ENCODE results near the gene SUPT3H. TPM values are rescaled to one million over a fixed set of nuclear protein-coding genes. Genes with fewer than 3 reads are reported as not detected.

The SUPT3H gene
- total RNA-seq, 4 donors from 2014 or later = 0.80 to 12.7 (median 3.0) TPM

- H3K36me3 ChIP-seq = no peaks in the 10 kb centered on the region
- intact Hi-C loops (cut with DNase I; ENCODE audit: low total_unique reads) = no loop called here
Observed at GRCh38 chr6:44842616-44843015, 535.1 kb downstream of the SUPT3H start.

GRCh38 chr6:44841829-44842228, 535.9 kb downstream of the SUPT3H start:
- no peak for TF ChIP-seq POLR2AphosphoS5 (IDR thresholded peaks at IDR 0.05)
- TF ChIP-seq EP300 (IDR thresholded peaks at IDR 0.05; ENCODE audit: low read depth) = no peak
- no peak for TF ChIP-seq CTCF (IDR thresholded peaks at IDR 0.05)
- no peak for TF ChIP-seq POLR2A (IDR thresholded peaks at IDR 0.05)
- in situ Hi-C loops (cut with MboI; ENCODE audit: low pct_ligation_motif_present in 1 of 4, low pct_unique_long_range_greater_than_20kb in 1 of 4, low sequenced_read_pairs in 3 of 4) (no loop called here), intact Hi-C loops (cut with DNase I; ENCODE audit: low total_unique reads) (no loop called here)
- no peaks in the 10 kb centered on the region for H3K4me1 ChIP-seq
- H3K27ac ChIP-seq = no peak overlapping the region
- H3K4me3 ChIP-seq = no peak overlapping the region
- no peaks in the 10 kb centered on the region for H3K36me3 ChIP-seq
- DNase-seq = no peak
- H3K27me3 ChIP-seq = no peaks in the 10 kb centered on the region
- 94 to 100% methylated on average over 1 of the region's 1 CpG for WGBS, 2 donors (ENCODE audit: low coverage in 1 of 2)
- H3K9me3 ChIP-seq = no peaks in the 10 kb centered on the region

More at GRCh38 chr6:44842616-44843015, 535.1 kb downstream of the SUPT3H start:
- Histone ChIP-seq H3K4me3 (no peak overlapping the region), H3K9me3 (no peaks in the 10 kb centered on the region), H3K27ac (no peak overlapping the region), H3K27me3 (no peaks in the 10 kb centered on the region), H3K4me1 (no peaks in the 10 kb centered on the region)
- 93 to 97% methylated on average over 3 of the region's 3 CpGs for whole genome bisulfite sequencing, 2 donors (ENCODE audit: low coverage in 1 of 2)
- in situ Hi-C loops (cut with MboI; ENCODE audit: low pct_ligation_motif_present in 1 of 4, low pct_unique_long_range_greater_than_20kb in 1 of 4, low sequenced_read_pairs in 3 of 4) = no loop called here
- DNase-seq = no peak
- TF ChIP-seq CTCF (IDR thresholded peaks at IDR 0.05) = no peak
- TF ChIP-seq POLR2AphosphoS5 (IDR thresholded peaks at IDR 0.05) = no peak
- TF ChIP-seq EP300 (IDR thresholded peaks at IDR 0.05; ENCODE audit: low read depth) = no peak
- no peak for TF ChIP-seq POLR2A (IDR thresholded peaks at IDR 0.05)

GRCh38 chr6:44837741-44838140, 540.0 kb downstream of the SUPT3H start:
- in situ Hi-C loops (cut with MboI; ENCODE audit: low pct_ligation_motif_present in 1 of 4, low pct_unique_long_range_greater_than_20kb in 1 of 4, low sequenced_read_pairs in 3 of 4) (no loop called here), intact Hi-C loops (cut with DNase I; ENCODE audit: low total_unique reads) (no loop called here)
- Histone ChIP-seq H3K4me1 (no peaks in the 10 kb centered on the region), H3K27ac (no peak overlapping the region), H3K27me3 (no peaks in the 10 kb centered on the region), H3K36me3 (no peaks in the 10 kb centered on the region), H3K4me3 (no peak overlapping the region), H3K9me3 (no peaks in the 10 kb centered on the region)
- WGBS, 2 donors (ENCODE audit: low coverage in 1 of 2) = 75 to 95% methylated on average over 1 of the region's 1 CpG
- DNase-seq = no peak
- TF ChIP-seq POLR2A (IDR thresholded peaks at IDR 0.05) (no peak), POLR2AphosphoS5 (IDR thresholded peaks at IDR 0.05) (no peak), EP300 (IDR thresholded peaks at IDR 0.05; ENCODE audit: low read depth) (no peak), CTCF (IDR thresholded peaks at IDR 0.05) (no peak)

- H3K36me3 ChIP-seq = no peaks in the 10 kb centered on the region
- H3K4me1 ChIP-seq = no peaks in the 10 kb centered on the region
- H3K27me3 ChIP-seq = no peaks in the 10 kb centered on the region
- H3K27ac ChIP-seq = no peak overlapping the region
- in situ Hi-C loops (cut with MboI; ENCODE audit: low pct_ligation_motif_present in 1 of 4, low pct_unique_long_range_greater_than_20kb in 1 of 4, low sequenced_read_pairs in 3 of 4) = no loop called here
- no peak for TF ChIP-seq POLR2AphosphoS5 (IDR thresholded peaks at IDR 0.05)
- no peaks in the 10 kb centered on the region for H3K9me3 ChIP-seq
- intact Hi-C loops (cut with DNase I; ENCODE audit: low total_unique reads) = no loop called here
- no peak for DNase-seq
- no peak overlapping the region for H3K4me3 ChIP-seq
Observed at GRCh38 chr6:44837255-44837654, 540.5 kb downstream of the SUPT3H start.

GRCh38 chr6:44833248-44833647, 544.5 kb downstream of the SUPT3H start:
- Histone ChIP-seq H3K4me1 (no peaks in the 10 kb centered on the region), H3K9me3 (no peaks in the 10 kb centered on the region), H3K27me3 (no peaks in the 10 kb centered on the region), H3K4me3 (no peak overlapping the region), H3K36me3 (no peaks in the 10 kb centered on the region), H3K27ac (no peak overlapping the region)
- in situ Hi-C loops (cut with MboI; ENCODE audit: low pct_ligation_motif_present in 1 of 4, low pct_unique_long_range_greater_than_20kb in 1 of 4, low sequenced_read_pairs in 3 of 4) (no loop called here), intact Hi-C loops (cut with DNase I; ENCODE audit: low total_unique reads) (no loop called here)
- TF ChIP-seq CTCF (IDR thresholded peaks at IDR 0.05) (no peak), POLR2A (IDR thresholded peaks at IDR 0.05) (no peak), EP300 (IDR thresholded peaks at IDR 0.05; ENCODE audit: low read depth) (no peak), POLR2AphosphoS5 (IDR thresholded peaks at IDR 0.05) (no peak)
- DNase-seq = no peak
- 86 to 100% methylated on average over 1 of the region's 1 CpG for WGBS, 2 donors (ENCODE audit: low coverage in 1 of 2)

All from transverse colon (tissue), 4 donors.